Activated naive CD4-positive, alpha-beta T cell treated with anti-CD3 and anti-CD28 coated beads for 36 hours (primary cell): ENCODE data around the gene PRSS27. TPM values are rescaled to one million over a fixed set of nuclear protein-coding genes. Genes with fewer than 3 reads are reported as not detected.

Experiments used
- CTCF ChIA-PET: fragments of 350-600 bp; sonication (Branson Sonifier 250); formaldehyde crosslinking; loops from one replicate; lab custom pipeline; 2021; ENCODE audit warnings: antibody characterized with exemption; lab: Charles Lee
- DNase-seq: peaks from one replicate; pipeline ENCODE4 v3.0.0-alpha.2; 2020
- H3K27ac Mint-ChIP-seq: one replicate; pipeline ENCODE4 v1.8.0; 2021; ENCODE audit warnings: mild to moderate bottlenecking, mixed read lengths
- H3K27me3 Mint-ChIP-seq: one replicate; pipeline ENCODE4 v1.8.0; 2021; ENCODE audit warnings: low read depth, mixed read lengths
- H3K36me3 Mint-ChIP-seq: one replicate; pipeline ENCODE4 v1.8.0; 2021; ENCODE audit warnings: low read depth, mixed read lengths
- H3K4me1 Mint-ChIP-seq: one replicate; pipeline ENCODE4 v1.8.0; 2021; ENCODE audit warnings: low read depth, mixed read lengths
- H3K4me3 Mint-ChIP-seq: one replicate; pipeline ENCODE4 v1.8.0; 2021; ENCODE audit warnings: mild to moderate bottlenecking, moderate library complexity, mixed read lengths
- H3K9me3 Mint-ChIP-seq: one replicate; pipeline ENCODE4 v1.8.0; 2021; ENCODE audit warnings: mixed read lengths
- intact Hi-C: fragments of 100-400 bp; cut with micrococcal nuclease; formaldehyde crosslinking; loops from one replicate; pipeline ENCODE4 v1.15.1; 2023
- total RNA-seq, 2 experiments: library from RNA; stranded (reverse); gene quantifications; one replicate each; pipeline ENCODE4 v1.2.3, GENCODE V29; 2021

Gene PRSS27
- 1 to 10 TPM; 1.7 to 2.4 TPM for total RNA-seq

DNA sequence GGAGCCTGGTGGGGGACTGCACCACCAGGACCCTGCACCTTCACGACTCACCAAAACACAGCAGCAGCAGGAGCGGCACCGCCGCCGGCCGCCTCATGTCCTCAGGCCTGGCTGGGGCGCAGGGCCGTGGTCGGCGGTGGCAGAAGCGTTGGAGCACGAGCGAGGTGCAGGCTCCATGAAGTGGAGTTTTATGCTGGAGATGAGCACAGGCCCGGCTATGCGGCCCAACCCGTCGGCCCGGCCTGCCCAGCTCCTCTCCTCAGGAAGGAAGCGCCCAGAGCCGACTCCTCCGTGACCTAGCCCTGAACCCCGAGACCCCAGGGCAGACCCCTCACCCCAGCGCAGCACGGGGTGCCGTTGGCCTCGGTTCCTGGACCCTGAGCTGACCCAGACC, at the start of gene PRSS27:
PRSS27 (minus strand) TSS at position 161 of the 394 bp plus-strand sequence; CDS start at position 97, 64 bp downstream.
- Mint-ChIP-seq H3K27me3 (peaks cover 2% of the 10 kb centered on the region), H3K9me3 (no peaks in the 10 kb centered on the region), H3K4me1 (peaks cover 3% of the 10 kb centered on the region), H3K36me3 (no peaks in the 10 kb centered on the region), H3K4me3 (peak within 1 kb of the TSS; percentile 82), H3K27ac (peak within 1 kb of the TSS; percentile 85)
- DNase-seq = no peak
- CTCF ChIA-PET = interaction anchor here (1.0 kb wide), 1 partner anchor 10 kb away, joined by 3 read pairs; no protein-coding TSS in a partner anchor
- intact Hi-C loops = loop anchor here (5.0 kb wide), 1 partner anchor 208 kb away; the partner anchor contains the start of gene ATP6V0C

DNA sequence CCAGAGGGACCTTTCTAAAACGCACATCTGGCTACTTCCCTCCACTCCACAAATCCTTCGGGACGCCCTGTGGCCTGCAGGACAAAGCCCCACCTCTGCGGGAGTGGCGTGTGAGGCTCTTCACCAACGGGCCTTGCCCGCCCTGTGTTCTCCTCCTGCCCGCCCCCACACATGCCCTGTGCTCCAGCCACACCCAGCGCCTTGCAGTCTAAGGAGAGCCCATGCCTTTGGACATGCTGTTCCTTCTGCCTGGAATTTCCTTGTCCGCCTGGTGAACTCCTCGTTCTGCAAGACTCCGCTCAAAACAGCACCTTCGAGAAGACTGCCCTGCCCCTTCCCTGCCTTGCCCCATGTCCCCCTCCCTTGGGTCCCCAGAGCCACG, 49.6 kb upstream of the PRSS27 start:
- Mint-ChIP-seq H3K27ac (no peak overlapping the region), H3K4me1 (peaks cover 17% of the 10 kb centered on the region), H3K4me3 (no peak overlapping the region), H3K36me3 (peaks cover 59% of the 10 kb centered on the region), H3K9me3 (no peaks in the 10 kb centered on the region), H3K27me3 (no peaks in the 10 kb centered on the region)
- DNase-seq = no peak
- intact Hi-C loops = no loop called here
- CTCF ChIA-PET = no interaction called here

DNA sequence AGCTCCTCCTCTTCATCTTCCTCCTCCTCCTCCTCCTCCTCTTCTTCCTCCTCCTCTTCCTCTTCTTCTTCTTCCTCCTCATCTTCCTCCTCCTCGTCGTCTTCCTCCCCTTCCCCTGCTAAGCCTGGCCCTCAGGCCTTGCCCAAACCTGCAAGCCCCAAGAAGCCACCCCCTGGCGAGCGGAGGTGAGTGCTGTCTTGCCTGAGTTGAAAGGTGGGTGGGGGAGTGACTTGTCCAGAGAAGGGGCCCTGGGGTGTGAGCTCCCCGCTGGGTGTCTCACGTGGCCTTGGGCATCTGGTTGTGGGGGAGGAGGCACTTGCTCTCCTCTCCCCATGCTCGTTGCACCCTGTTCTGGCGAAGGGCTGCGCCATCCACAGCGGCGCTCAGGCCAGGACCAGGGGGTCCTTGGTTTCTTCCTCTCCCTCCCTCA, 49.1 kb upstream of the PRSS27 start:
- CTCF ChIA-PET = no interaction called here

DNA sequence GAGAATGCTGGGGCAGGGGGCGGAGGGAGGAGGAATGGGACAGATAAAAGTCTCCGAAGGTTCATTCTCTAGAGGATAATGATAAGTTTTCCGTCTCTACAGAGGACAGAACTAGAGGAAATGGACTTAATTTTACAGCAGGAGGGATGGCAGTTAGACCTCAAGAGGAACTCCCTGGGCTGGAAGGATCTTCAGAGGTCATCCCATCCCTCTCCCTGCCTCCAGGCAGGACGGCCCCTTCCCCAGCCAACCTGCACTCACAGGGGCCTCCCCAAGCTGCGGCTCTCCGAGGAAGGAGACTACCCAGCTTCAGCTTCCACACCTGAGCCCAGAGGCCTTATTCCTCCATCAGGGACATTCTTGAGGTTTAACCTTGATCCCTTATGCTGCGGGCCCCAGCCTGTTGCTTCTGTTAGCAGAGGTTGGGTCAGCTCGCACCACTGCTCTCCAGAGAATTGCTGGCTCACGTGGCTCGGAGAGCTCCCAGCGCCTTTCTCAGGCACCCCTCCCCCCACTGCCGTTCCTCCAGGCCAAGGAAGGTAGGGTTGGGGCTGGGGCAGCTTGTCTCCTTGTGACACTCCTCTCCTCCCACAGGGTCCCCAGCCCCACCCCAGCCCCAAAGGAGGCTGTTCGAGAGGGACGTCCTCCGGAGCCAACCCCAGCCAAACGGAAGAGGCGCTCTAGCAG, 48.5 kb upstream of the PRSS27 start:
- Mint-ChIP-seq H3K27ac (no peak overlapping the region), H3K4me1 (peaks cover 16% of the 10 kb centered on the region), H3K9me3 (no peaks in the 10 kb centered on the region), H3K36me3 (peaks cover 67% of the 10 kb centered on the region), H3K4me3 (no peak overlapping the region), H3K27me3 (no peaks in the 10 kb centered on the region)
- CTCF ChIA-PET = no interaction called here
- no peak for DNase-seq
- intact Hi-C loops = no loop called here

More for the DNA sequence above, 49.1 kb upstream of the PRSS27 start:
- Mint-ChIP-seq H3K36me3 (peaks cover 62% of the 10 kb centered on the region), H3K27me3 (no peaks in the 10 kb centered on the region), H3K4me3 (no peak overlapping the region), H3K9me3 (no peaks in the 10 kb centered on the region), H3K27ac (peak overlapping the region; percentile 18), H3K4me1 (peaks cover 16% of the 10 kb centered on the region)
- intact Hi-C loops = no loop called here
- DNase-seq = no peak

- H3K4me3 Mint-ChIP-seq = no peak overlapping the region
- intact Hi-C loops = no loop called here
- no peak for DNase-seq
- peaks cover 72% of the 10 kb centered on the region for H3K36me3 Mint-ChIP-seq
- no peaks in the 10 kb centered on the region for H3K9me3 Mint-ChIP-seq
- H3K4me1 Mint-ChIP-seq = peaks cover 15% of the 10 kb centered on the region
- no peak overlapping the region for H3K27ac Mint-ChIP-seq
- no peaks in the 10 kb centered on the region for H3K27me3 Mint-ChIP-seq
- CTCF ChIA-PET = no interaction called here
Observed at GRCh38 chr16:2767891-2768290, 47.9 kb upstream of the PRSS27 start.

- intact Hi-C loops = no loop called here
- H3K27me3 Mint-ChIP-seq = no peaks in the 10 kb centered on the region
- H3K27ac Mint-ChIP-seq = no peak overlapping the region
- H3K36me3 Mint-ChIP-seq = peaks cover 75% of the 10 kb centered on the region
- no peak overlapping the region for H3K4me3 Mint-ChIP-seq
- CTCF ChIA-PET = no interaction called here
- no peak for DNase-seq
- no peaks in the 10 kb centered on the region for H3K9me3 Mint-ChIP-seq
- peaks cover 12% of the 10 kb centered on the region for H3K4me1 Mint-ChIP-seq
Observed at GRCh38 chr16:2767140-2767731, 47.2 kb upstream of the PRSS27 start.

DNA sequence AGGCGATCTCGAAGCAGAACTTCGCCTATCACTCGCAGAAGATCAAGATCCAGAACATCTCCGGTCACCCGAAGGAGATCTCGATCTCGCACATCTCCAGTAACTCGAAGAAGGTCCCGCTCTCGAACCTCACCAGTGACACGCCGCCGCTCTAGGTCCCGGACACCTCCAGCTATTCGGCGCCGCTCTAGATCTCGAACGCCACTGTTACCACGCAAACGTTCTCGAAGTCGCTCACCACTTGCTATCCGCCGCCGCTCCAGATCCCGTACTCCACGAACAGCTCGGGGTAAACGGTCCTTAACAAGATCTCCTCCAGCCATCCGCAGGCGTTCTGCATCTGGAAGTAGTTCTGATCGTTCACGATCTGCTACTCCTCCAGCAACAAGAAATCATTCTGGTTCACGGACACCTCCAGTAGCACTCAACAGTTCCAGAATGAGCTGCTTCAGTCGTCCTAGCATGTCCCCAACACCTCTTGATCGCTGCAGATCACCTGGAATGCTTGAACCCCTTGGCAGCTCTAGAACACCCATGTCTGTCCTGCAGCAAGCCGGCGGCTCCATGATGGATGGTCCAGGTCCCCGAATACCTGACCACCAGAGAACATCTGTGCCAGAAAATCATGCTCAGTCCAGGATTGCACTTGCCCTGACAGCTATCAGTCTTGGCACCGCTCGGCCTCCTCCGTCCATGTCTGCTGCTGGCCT, 46.6 kb upstream of the PRSS27 start:
- CTCF ChIA-PET = no interaction called here
- H3K4me1 Mint-ChIP-seq = peaks cover 12% of the 10 kb centered on the region
- H3K27me3 Mint-ChIP-seq = no peaks in the 10 kb centered on the region
- no peak for DNase-seq
- H3K36me3 Mint-ChIP-seq = peaks cover 79% of the 10 kb centered on the region
- no peak overlapping the region for H3K4me3 Mint-ChIP-seq
- intact Hi-C loops = no loop called here
- no peak overlapping the region for H3K27ac Mint-ChIP-seq
- no peaks in the 10 kb centered on the region for H3K9me3 Mint-ChIP-seq

DNA sequence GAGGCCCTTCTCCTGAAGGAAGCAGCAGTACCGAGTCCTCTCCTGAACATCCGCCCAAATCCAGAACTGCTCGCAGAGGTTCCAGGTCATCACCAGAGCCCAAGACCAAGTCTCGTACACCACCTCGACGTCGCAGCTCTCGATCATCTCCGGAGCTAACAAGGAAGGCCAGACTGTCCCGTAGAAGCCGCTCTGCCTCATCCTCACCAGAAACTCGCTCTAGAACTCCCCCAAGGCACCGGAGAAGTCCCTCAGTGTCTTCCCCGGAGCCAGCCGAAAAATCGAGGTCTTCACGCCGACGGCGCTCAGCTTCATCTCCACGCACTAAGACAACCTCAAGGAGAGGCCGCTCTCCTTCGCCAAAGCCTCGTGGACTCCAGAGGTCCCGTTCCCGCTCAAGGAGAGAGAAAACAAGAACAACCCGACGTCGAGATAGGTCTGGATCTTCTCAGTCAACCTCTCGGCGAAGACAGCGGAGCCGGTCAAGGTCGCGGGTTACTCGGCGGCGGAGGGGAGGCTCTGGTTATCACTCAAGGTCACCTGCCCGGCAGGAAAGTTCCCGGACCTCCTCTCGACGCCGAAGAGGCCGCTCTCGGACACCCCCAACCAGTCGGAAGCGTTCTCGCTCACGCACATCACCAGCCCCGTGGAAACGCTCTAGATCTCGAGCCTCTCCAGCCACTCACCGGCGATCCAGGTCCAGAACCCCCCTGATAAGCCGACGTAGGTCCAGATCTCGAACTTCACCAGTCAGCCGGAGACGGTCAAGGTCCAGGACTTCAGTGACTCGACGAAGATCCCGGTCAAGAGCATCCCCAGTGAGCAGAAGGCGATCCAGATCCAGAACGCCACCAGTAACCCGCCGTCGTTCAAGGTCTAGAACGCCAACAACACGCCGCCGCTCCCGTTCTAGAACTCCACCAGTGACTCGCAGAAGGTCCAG, 45.7 kb upstream of the PRSS27 start:
- peaks cover 10% of the 10 kb centered on the region for H3K4me1 Mint-ChIP-seq
- CTCF ChIA-PET = no interaction called here
- H3K27me3 Mint-ChIP-seq = no peaks in the 10 kb centered on the region
- no peak overlapping the region for H3K4me3 Mint-ChIP-seq
- intact Hi-C loops = no loop called here
- DNase-seq = no peak
- H3K9me3 Mint-ChIP-seq = no peaks in the 10 kb centered on the region
- H3K36me3 Mint-ChIP-seq = peaks cover 88% of the 10 kb centered on the region
- H3K27ac Mint-ChIP-seq = no peak overlapping the region

DNA sequence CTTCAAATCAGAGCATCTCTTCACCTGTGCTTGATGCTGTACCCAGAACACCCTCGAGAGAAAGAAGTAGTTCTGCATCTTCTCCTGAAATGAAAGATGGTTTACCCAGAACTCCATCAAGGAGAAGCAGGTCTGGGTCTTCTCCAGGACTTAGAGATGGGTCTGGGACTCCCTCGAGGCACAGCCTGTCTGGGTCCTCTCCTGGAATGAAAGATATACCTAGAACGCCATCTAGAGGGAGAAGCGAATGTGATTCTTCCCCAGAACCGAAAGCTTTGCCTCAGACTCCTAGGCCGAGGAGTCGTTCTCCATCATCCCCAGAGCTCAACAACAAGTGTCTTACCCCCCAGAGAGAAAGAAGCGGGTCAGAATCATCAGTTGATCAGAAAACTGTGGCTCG, 44.7 kb upstream of the PRSS27 start:
- CTCF ChIA-PET = interaction anchor here (0.5 kb wide), 1 partner anchor 126 kb away, joined by 3 read pairs; no protein-coding TSS in a partner anchor
- H3K27me3 Mint-ChIP-seq = no peaks in the 10 kb centered on the region
- H3K27ac Mint-ChIP-seq = no peak overlapping the region
- H3K9me3 Mint-ChIP-seq = no peaks in the 10 kb centered on the region
- peaks cover 14% of the 10 kb centered on the region for H3K4me1 Mint-ChIP-seq
- intact Hi-C loops = no loop called here
- H3K36me3 Mint-ChIP-seq = peaks cover 90% of the 10 kb centered on the region
- H3K4me3 Mint-ChIP-seq = no peak overlapping the region
- no peak for DNase-seq

GRCh38 chr16:2763173-2763572, 43.1 kb upstream of the PRSS27 start:
- Mint-ChIP-seq H3K4me3 (no peak overlapping the region), H3K27me3 (no peaks in the 10 kb centered on the region), H3K27ac (peak overlapping the region; percentile 22), H3K4me1 (peaks cover 20% of the 10 kb centered on the region), H3K9me3 (no peaks in the 10 kb centered on the region), H3K36me3 (peaks cover 90% of the 10 kb centered on the region)
- CTCF ChIA-PET = interaction anchor here (0.6 kb wide), 1 partner anchor 27 kb away, joined by 5 read pairs; no protein-coding TSS in a partner anchor
- intact Hi-C loops = no loop called here
- no peak for DNase-seq

DNA sequence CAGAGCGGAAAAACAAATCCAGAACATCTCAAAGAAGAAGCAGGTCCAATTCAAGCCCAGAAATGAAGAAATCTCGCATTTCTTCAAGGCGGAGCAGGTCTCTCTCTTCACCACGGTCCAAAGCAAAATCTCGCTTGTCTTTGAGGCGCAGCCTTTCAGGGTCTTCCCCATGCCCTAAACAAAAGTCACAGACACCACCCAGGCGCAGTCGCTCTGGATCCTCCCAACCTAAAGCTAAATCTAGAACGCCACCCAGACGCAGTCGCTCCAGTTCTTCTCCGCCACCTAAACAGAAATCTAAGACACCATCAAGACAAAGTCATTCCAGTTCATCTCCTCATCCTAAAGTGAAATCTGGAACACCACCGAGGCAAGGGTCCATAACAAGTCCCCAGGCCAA, 42.7 kb upstream of the PRSS27 start:
- H3K36me3 Mint-ChIP-seq = peaks cover 90% of the 10 kb centered on the region
- intact Hi-C loops = no loop called here
- peaks cover 20% of the 10 kb centered on the region for H3K4me1 Mint-ChIP-seq
- H3K27ac Mint-ChIP-seq = no peak overlapping the region
- H3K9me3 Mint-ChIP-seq = no peaks in the 10 kb centered on the region
- H3K27me3 Mint-ChIP-seq = no peaks in the 10 kb centered on the region
- CTCF ChIA-PET = interaction anchor here (0.6 kb wide), 1 partner anchor 27 kb away, joined by 5 read pairs; no protein-coding TSS in a partner anchor
- no peak for DNase-seq
- no peak overlapping the region for H3K4me3 Mint-ChIP-seq
